OCI-LY7 (cell line): ENCODE results near the gene ZNF304. TPM values are rescaled to one million over a fixed set of nuclear protein-coding genes. Genes with fewer than 3 reads are reported as not detected.

Experiments used
- BruUV-seq: library from RNA; stranded (reverse); fragments of 400-500 nt; replicated peaks from 2 replicates; lab custom pipeline; 2021; lab: Mats Ljungman, UMichigan
- CTCF ChIA-PET: fragments of 300-600 bp; sonication (Branson Sonifier 250); formaldehyde crosslinking; loops from one replicate; lab custom pipeline; 2022; ENCODE audit warnings: antibody characterized with exemption; ENCODE audit not compliant: unreplicated experiment; lab: Charles Lee
- POLR2A ChIA-PET: fragments of 300-600 bp; sonication (Branson Sonifier 250); formaldehyde crosslinking; loops from one replicate; lab custom pipeline; 2022; ENCODE audit warnings: antibody characterized with exemption; lab: Charles Lee
- DNase-seq: peaks from one replicate; pipeline ENCODE4 v3.0.0-alpha.2; 2015; ENCODE audit warnings: low spot score
- H2AFZ ChIP-seq: fragments of 200-600 bp; sonication (generic), shearing (Covaris generic); 2 replicates; pipeline ENCODE4 v1.6.1; 2014; ENCODE audit warnings: mild to moderate bottlenecking, antibody characterized with exemption, low read length, moderate library complexity
- H3K27ac ChIP-seq: fragments of 200-600 bp; sonication (generic); 2 replicates; pipeline ENCODE4 v1.5.1; 2014; ENCODE audit warnings: mixed run types, low read depth, mild to moderate bottlenecking, moderate library complexity, low read length, inconsistent platforms; ENCODE audit not compliant: poor library complexity, severe bottlenecking
- H3K36me3 ChIP-seq: fragments of 200-600 bp; sonication (generic); 2 replicates; pipeline ENCODE4 v1.6.1; 2014; ENCODE audit warnings: mild to moderate bottlenecking, antibody characterized with exemption, low read length, moderate library complexity, mixed read lengths; ENCODE audit not compliant: insufficient read depth
- H3K4me1 ChIP-seq: fragments of 200-600 bp; sonication (generic); 2 replicates; pipeline ENCODE4 v1.5.1; 2014; ENCODE audit warnings: mild to moderate bottlenecking, low read length; ENCODE audit not compliant: insufficient read depth, poor library complexity, severe bottlenecking
- H3K4me2 ChIP-seq: fragments of 200-600 bp; sonication (generic); 2 replicates; pipeline ENCODE4 v1.6.1; 2014; ENCODE audit warnings: mild to moderate bottlenecking, low read length
- H3K4me3 ChIP-seq: fragments of 200-600 bp; sonication (generic); 2 replicates; pipeline ENCODE4 v1.5.1; 2014; ENCODE audit warnings: mild to moderate bottlenecking, low read depth, low read length; ENCODE audit not compliant: poor library complexity, severe bottlenecking
- H3K79me2 ChIP-seq: fragments of 200-600 bp; sonication (generic); 2 replicates; pipeline ENCODE4 v1.6.1; 2016; ENCODE audit warnings: low read depth, mild to moderate bottlenecking, low read length, moderate library complexity, mixed read lengths; ENCODE audit not compliant: insufficient read depth
- H3K9me2 ChIP-seq: fragments of 200-600 bp; sonication (generic); 2 replicates; pipeline ENCODE4 v1.6.1; 2016; ENCODE audit warnings: mild to moderate bottlenecking, low read length, mixed read lengths; ENCODE audit not compliant: insufficient read depth
- H3K9me3 ChIP-seq: fragments of 200-600 bp; sonication (generic); 2 replicates; pipeline ENCODE4 v1.6.1; 2014; ENCODE audit warnings: mild to moderate bottlenecking, mixed run types, low read length, mixed read lengths
- H4K20me1 ChIP-seq: fragments of 200-600 bp; sonication (generic); 2 replicates; pipeline ENCODE4 v1.6.1; 2014; ENCODE audit warnings: mild to moderate bottlenecking, antibody characterized with exemption, low read length, moderate library complexity, mixed read lengths; ENCODE audit not compliant: insufficient read depth
- CTCF ChIP-seq: fragments of 200-600 bp; sonication (generic); conservative IDR thresholded peaks from 2 replicates; pipeline ENCODE4 v1.5.1; 2014; ENCODE audit warnings: mild to moderate bottlenecking, antibody characterized with exemption, low read length, moderate library complexity, mixed read lengths
- EZH2phosphoT487 ChIP-seq: fragments of 200-600 bp; sonication (generic); IDR thresholded peaks from 2 replicates; pipeline ENCODE4 v1.6.1; 2018; ENCODE audit warnings: low read depth, borderline replicate concordance, mild to moderate bottlenecking, mixed run types, antibody characterized with exemption, low read length, moderate library complexity, mixed read lengths
- intact Hi-C: fragments of 100-400 bp; cut with micrococcal nuclease; formaldehyde crosslinking; loops from one replicate; pipeline ENCODE4 v1.10.0; 2022; ENCODE audit not compliant: unreplicated experiment
- total RNA-seq, 2 experiments: library from RNA; depleted of rRNA in 1 of 2; stranded (reverse); fragments of >200 nt in 1 of 2; shearing (Covaris generic) in 1 of 2; gene quantifications; 2 replicates each; pipeline ENCODE4 v1.2.3, GENCODE V29; 2014 to 2022

Gene ZNF304
- total RNA-seq, 2 experiments from 2014 or later: 5.0 to 5.8 TPM

DNA sequence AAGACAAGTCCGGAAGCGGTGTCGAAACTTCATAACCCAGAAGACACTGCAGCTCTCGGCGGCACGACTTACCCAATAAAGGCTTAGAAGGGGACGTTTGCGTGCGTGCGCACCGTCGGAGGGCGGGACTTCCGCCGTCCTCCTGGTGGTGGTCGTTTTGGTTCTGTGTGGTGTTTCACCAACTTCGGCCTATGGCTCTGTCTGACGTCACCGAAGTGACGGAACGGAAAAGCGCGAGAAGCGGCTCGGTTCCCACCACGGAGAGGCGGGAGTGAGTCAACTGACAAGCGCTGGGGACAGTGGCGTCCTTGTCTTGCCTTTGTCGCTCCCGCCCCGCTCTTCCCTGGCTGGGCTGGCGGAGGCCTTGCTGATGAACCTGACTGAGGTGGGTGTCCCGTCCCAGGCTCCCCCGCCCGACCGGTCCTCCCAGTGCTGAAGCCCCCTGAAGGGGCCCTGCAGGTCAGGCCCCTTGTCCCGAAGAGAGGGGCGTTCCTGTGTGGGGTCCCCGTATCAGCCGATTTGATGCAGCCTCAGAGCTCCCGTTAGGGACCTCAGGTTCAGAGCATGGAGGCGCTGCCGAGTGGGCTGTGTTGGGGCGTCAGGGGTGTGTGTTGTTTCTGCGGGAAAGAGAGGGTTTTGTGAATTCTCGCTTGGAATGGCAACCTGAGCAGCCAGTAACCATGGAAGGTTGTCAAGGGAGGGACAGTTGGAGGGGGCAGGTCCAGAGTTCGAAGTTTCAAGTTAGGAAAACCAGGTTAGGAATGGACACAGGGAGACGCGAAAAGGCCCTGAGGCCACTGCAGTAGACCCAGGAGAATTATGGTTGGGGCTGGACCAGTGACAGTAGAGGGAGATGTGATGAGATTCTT is 38.9 kb downstream of the ZNF304 start, which contains the start of gene ZNF548:
Gene ZNF548 (plus strand): TSS at position 125 of the 869 bp plus-strand sequence. CDS start 246 bp downstream, at position 371.
- Histone ChIP-seq H3K4me2 (peak within 1 kb of the TSS; percentile 92), H3K79me2 (peaks cover 27% of the 10 kb centered on the region; the same call in 1 of the 2 replicates), H3K9me3 (peaks cover 22% of the 10 kb centered on the region; the same call in 1 of the 2 replicates), H3K4me3 (peak within 1 kb of the TSS; percentile 86), H3K36me3 (peaks cover 20% of the 10 kb centered on the region), H4K20me1 (no peaks in the 10 kb centered on the region), H3K9me2 (no peaks in the 10 kb centered on the region), H3K4me1 (peaks cover 16% of the 10 kb centered on the region), H2AFZ (peak within 1 kb of the TSS; percentile 100), H3K27ac (peak within 1 kb of the TSS; percentile 34)
- CTCF ChIA-PET: no interaction called here
- intact Hi-C loops: loop anchor here (1.0 kb wide), 1 partner anchor 27 kb away; the partner anchor contains the start of genes TRAPPC2B and ZNF547
- TF ChIP-seq CTCF (0 out of 2 replicates have a peak, but pooled peaks have one; percentile 46), EZH2phosphoT487 (no peak)
- BruUV-seq: no TSS peak
- POLR2A ChIA-PET: interaction anchor here (0.6 to 1.3 kb wide), 4 partner anchors 20 to 1164 kb away, joined by 3 read pairs; partner anchors contain the start of genes TRAPPC2B and ZNF547
- DNase-seq: peak; percentile 98

DNA sequence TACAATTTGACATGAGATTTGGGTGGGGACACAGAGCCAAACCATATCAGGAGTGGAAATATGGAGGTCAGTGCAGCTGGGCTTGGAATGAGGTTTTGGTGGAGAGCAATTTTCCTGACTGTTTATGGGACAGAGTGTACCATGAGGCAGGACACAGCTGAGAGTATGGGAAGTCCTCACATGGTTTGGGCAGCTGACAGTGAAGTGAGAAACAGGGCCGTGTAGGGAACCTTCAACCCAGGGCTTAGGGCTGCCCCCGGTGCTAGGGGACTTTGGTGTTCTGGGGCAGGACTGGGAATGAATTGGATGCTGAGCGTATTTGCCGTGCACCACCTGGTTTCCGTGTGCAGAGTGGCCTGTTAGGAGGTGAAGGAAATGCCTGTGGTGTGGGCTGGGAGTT is 44.6 kb downstream of the ZNF304 start:
- Histone ChIP-seq H3K4me2 (no peak overlapping the region), H3K9me2 (no peaks in the 10 kb centered on the region), H4K20me1 (no peaks in the 10 kb centered on the region), H3K79me2 (peaks cover 20% of the 10 kb centered on the region; the same call in 1 of the 2 replicates), H2AFZ (no peak overlapping the region), H3K9me3 (peaks cover 11% of the 10 kb centered on the region; the same call in 1 of the 2 replicates), H3K36me3 (peaks cover 55% of the 10 kb centered on the region), H3K4me3 (no peak overlapping the region), H3K4me1 (peaks cover 5% of the 10 kb centered on the region), H3K27ac (no peak overlapping the region)
- intact Hi-C loops: no loop called here
- no TSS peak for BruUV-seq
- TF ChIP-seq CTCF (no peak), EZH2phosphoT487 (no peak)
- CTCF ChIA-PET: no interaction called here
- POLR2A ChIA-PET: no interaction called here
- no peak for DNase-seq
